Panc1 (cell line): Measurements from ENCODE around the gene ONECUT3. TPM values are rescaled to one million over a fixed set of nuclear protein-coding genes. Genes with fewer than 3 reads are reported as not detected.
"Not testable (repeated sequence)": the region's sequence is repeated elsewhere in the genome, so short reads cannot be mapped to it uniquely, and the experiment has no call there.

Experiments
- ATAC-seq: fragments of 200-7000 bp; cut with Tn5 transposase; 2 replicates; pipeline ENCODE4 v1.9.1; 2020; ENCODE audit warnings: mild to moderate bottlenecking, moderate library complexity
- BruUV-seq: library from RNA; stranded (reverse); fragments of 400-500 nt; replicated peaks from 2 replicates; lab custom pipeline; 2021; lab: Mats Ljungman, UMichigan
- CTCF ChIA-PET: fragments of 300-600 bp; sonication (Branson Sonifier 250); formaldehyde crosslinking; loops from one replicate; lab custom pipeline; 2022; ENCODE audit warnings: antibody characterized with exemption; lab: Charles Lee
- POLR2A ChIA-PET: fragments of 300-600 bp; sonication (Branson Sonifier 250); formaldehyde crosslinking; loops from one replicate; lab custom pipeline; 2022; ENCODE audit warnings: antibody characterized with exemption; lab: Charles Lee
- DNase-seq: peaks from one replicate; pipeline ENCODE4 v3.0.0-alpha.2; 2010; ENCODE audit warnings: low read depth, low spot score
- H3K27ac ChIP-seq: 2 replicates; pipeline ENCODE4 v1.5.1; 2011; ENCODE audit warnings: mild to moderate bottlenecking, low read length, inconsistent platforms
- H3K27me3 ChIP-seq: fragments of 200-500 bp; sonication (Bioruptor generic); 2 replicates; pipeline ENCODE4 v1.6.0; 2014; ENCODE audit warnings: low read length, inconsistent platforms; ENCODE audit not compliant: control insufficient read depth, insufficient read depth
- H3K36me3 ChIP-seq: fragments of 200-500 bp; sonication (Bioruptor generic); 2 replicates; pipeline ENCODE4 v1.5.1; 2014; ENCODE audit warnings: inconsistent platforms, mild to moderate bottlenecking, low read length, moderate library complexity; ENCODE audit not compliant: control insufficient read depth, insufficient read depth
- H3K4me1 ChIP-seq: 2 replicates; pipeline ENCODE4 v1.5.1; 2011; ENCODE audit warnings: inconsistent platforms, mild to moderate bottlenecking, low read length, moderate library complexity; ENCODE audit not compliant: control insufficient read depth, insufficient read depth
- H3K4me3 ChIP-seq, 2 experiments: 2 replicates each; pipeline ENCODE4 v1.5.1; 2011 to 2012; ENCODE audit warnings: low read depth in 2 of 2, low read length in 2 of 2, mild to moderate bottlenecking in 2 of 2, inconsistent platforms in 1 of 2, moderate library complexity in 1 of 2
- H3K9me3 ChIP-seq: fragments of 200-500 bp; sonication (Bioruptor generic); 2 replicates; pipeline ENCODE4 v1.5.1; 2014; ENCODE audit warnings: low read depth, mild to moderate bottlenecking, inconsistent platforms, low read length, moderate library complexity; ENCODE audit not compliant: control insufficient read depth, insufficient read depth
- POLR2AphosphoS5 ChIP-seq: IDR thresholded peaks from 2 replicates; pipeline ENCODE4 v1.6.1; 2012; ENCODE audit warnings: mild to moderate bottlenecking, low read depth, low read length, moderate library complexity
- SIN3A ChIP-seq: IDR thresholded peaks from 2 replicates; pipeline ENCODE4 v1.6.1; 2012; ENCODE audit warnings: low read depth, mild to moderate bottlenecking, low read length, moderate library complexity, borderline replicate concordance; ENCODE audit not compliant: insufficient read depth
- TCF7L2 ChIP-seq: IDR thresholded peaks from 2 replicates; pipeline ENCODE4 v1.6.1; 2011; ENCODE audit warnings: mild to moderate bottlenecking, low read depth, low read length, inconsistent platforms
- in situ Hi-C: cut with HindIII; loops from 2 replicates; pipeline ENCODE4 v1.10.0; 2016; ENCODE audit warnings: low sequenced_read_pairs, low pct_unique_long_range_greater_than_20kb
- intact Hi-C: fragments of 100-400 bp; cut with micrococcal nuclease; formaldehyde crosslinking; loops from one replicate; pipeline ENCODE4 v1.10.0; 2022; ENCODE audit not compliant: unreplicated experiment
- total RNA-seq: library from RNA; stranded (reverse); gene quantifications from one replicate; pipeline ENCODE4 v1.2.1, GENCODE V29; 2021; ENCODE audit not compliant: unreplicated experiment
- TF ChIP-seq, protein P1 (sequence below): fragments of 450-650 bp; IDR thresholded peaks from 2 replicates; pipeline ENCODE4 v1.5.1; 2017; ENCODE audit warnings: mild to moderate bottlenecking
- TF ChIP-seq, protein P2 (sequence below), 2 experiments: IDR thresholded peaks; 2 replicates each; pipeline ENCODE4 v1.6.1; 2011 to 2012; ENCODE audit warnings: low read depth in 2 of 2, control low read depth in 1 of 2, low read length in 1 of 2, mild to moderate bottlenecking in 1 of 2, moderate library complexity in 1 of 2; ENCODE audit not compliant: insufficient read depth in 1 of 2

Gene ONECUT3
- total RNA-seq, 1 experiment from 2014 or later = 16.5 TPM

DNA sequence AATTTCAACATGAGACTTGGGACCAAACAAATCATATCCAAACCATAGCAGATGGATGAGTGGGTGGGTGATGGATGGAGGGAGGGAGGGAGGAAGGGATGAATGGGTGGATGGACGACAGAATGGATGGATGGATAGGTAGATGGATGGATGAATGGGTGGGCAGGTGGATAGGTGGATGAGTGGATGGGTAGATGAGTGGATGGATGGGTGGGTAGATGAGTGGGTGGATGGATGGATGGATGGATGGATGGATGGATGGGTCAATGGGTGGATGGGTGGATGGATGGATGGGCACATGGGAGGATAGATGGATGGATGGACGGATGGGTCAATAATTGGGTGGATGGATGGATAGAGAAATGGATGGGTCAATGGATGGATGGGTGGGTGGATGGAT is 47.9 kb upstream of the ONECUT3 start:
- H3K9me3 ChIP-seq = no peaks in the 10 kb centered on the region
- no peaks in the 10 kb centered on the region for H3K4me1 ChIP-seq
- no peaks in the 10 kb centered on the region; the same call in 1 of the 2 replicates for H3K27me3 ChIP-seq
- ChIA-PET CTCF (no interaction called here), POLR2A (no interaction called here)
- ATAC-seq = no peak
- no peak overlapping the region for H3K27ac ChIP-seq
- BruUV-seq = no TSS peak
- in situ Hi-C loops = no loop called here
- TF ChIP-seq SIN3A (no peak), TCF7L2 (no peak), POLR2AphosphoS5 (no peak)
- TF ChIP-seq, protein P1, sequence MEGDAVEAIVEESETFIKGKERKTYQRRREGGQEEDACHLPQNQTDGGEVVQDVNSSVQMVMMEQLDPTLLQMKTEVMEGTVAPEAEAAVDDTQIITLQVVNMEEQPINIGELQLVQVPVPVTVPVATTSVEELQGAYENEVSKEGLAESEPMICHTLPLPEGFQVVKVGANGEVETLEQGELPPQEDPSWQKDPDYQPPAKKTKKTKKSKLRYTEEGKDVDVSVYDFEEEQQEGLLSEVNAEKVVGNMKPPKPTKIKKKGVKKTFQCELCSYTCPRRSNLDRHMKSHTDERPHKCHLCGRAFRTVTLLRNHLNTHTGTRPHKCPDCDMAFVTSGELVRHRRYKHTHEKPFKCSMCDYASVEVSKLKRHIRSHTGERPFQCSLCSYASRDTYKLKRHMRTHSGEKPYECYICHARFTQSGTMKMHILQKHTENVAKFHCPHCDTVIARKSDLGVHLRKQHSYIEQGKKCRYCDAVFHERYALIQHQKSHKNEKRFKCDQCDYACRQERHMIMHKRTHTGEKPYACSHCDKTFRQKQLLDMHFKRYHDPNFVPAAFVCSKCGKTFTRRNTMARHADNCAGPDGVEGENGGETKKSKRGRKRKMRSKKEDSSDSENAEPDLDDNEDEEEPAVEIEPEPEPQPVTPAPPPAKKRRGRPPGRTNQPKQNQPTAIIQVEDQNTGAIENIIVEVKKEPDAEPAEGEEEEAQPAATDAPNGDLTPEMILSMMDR = no peak
- TF ChIP-seq, protein P2, sequence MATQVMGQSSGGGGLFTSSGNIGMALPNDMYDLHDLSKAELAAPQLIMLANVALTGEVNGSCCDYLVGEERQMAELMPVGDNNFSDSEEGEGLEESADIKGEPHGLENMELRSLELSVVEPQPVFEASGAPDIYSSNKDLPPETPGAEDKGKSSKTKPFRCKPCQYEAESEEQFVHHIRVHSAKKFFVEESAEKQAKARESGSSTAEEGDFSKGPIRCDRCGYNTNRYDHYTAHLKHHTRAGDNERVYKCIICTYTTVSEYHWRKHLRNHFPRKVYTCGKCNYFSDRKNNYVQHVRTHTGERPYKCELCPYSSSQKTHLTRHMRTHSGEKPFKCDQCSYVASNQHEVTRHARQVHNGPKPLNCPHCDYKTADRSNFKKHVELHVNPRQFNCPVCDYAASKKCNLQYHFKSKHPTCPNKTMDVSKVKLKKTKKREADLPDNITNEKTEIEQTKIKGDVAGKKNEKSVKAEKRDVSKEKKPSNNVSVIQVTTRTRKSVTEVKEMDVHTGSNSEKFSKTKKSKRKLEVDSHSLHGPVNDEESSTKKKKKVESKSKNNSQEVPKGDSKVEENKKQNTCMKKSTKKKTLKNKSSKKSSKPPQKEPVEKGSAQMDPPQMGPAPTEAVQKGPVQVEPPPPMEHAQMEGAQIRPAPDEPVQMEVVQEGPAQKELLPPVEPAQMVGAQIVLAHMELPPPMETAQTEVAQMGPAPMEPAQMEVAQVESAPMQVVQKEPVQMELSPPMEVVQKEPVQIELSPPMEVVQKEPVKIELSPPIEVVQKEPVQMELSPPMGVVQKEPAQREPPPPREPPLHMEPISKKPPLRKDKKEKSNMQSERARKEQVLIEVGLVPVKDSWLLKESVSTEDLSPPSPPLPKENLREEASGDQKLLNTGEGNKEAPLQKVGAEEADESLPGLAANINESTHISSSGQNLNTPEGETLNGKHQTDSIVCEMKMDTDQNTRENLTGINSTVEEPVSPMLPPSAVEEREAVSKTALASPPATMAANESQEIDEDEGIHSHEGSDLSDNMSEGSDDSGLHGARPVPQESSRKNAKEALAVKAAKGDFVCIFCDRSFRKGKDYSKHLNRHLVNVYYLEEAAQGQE (IDR thresholded peaks at IDR 0.05; ENCODE audit: insufficient read depth in 1 of 2, low read depth in 2 of 2, low read length in 1 of 2) = no peak
- intact Hi-C loops = no loop called here
- H3K4me3 ChIP-seq = no peak overlapping the region
- no peak for DNase-seq
- H3K36me3 ChIP-seq = no peaks in the 10 kb centered on the region

DNA sequence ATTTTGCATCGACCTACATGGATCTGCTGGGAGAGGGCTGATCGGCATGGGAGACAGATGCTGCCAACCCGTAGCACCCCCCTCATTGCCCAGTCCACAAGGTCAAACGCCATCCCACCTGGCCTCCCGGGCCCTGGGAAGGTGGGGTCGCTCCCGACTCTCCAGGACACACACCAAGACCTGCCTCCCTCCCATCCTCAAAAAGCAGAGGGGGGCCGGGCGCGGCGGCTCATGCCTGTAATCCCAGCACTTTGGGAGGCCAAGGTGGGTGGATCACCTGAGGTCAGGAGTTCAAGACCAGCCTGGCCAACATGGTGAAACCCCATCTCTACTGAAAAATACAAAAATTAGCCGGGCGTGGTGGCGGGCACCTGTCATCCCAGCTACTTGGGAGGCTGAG is 46.7 kb upstream of the ONECUT3 start:
- H3K27ac ChIP-seq, H3K4me1 ChIP-seq, in situ Hi-C loops, POLR2A ChIA-PET, H3K36me3 ChIP-seq, ATAC-seq, CTCF ChIA-PET, H3K27me3 ChIP-seq, intact Hi-C loops, H3K4me3 ChIP-seq, H3K9me3 ChIP-seq, DNase-seq, BruUV-seq: not testable (repeated sequence)

DNA sequence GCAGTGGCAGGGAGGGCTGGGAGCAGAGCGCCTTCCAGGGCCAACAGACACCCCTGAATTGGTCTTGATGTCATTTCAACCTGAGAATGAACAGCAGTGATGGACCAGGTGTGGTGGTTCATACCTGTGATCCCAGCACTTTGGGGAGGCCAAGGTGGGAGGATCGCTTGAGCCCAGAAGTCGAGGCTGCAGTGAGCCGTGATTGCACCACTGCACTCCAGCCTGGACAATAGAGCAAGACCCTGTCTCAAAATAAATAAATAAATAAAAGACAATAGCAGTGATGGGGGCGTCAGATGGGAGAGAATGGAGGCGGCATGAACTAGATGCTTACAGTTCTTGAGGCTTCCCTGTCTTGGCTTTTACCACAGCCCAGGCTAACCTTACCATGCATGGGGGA is 46.1 kb upstream of the ONECUT3 start:
- no peak overlapping the region for H3K27ac ChIP-seq
- H3K27me3 ChIP-seq = no peaks in the 10 kb centered on the region
- BruUV-seq = no TSS peak
- no peaks in the 10 kb centered on the region for H3K4me1 ChIP-seq
- in situ Hi-C loops = no loop called here
- POLR2A ChIA-PET = no interaction called here
- CTCF ChIA-PET = no interaction called here
- no peak for DNase-seq
- intact Hi-C loops = no loop called here
- TF ChIP-seq SIN3A (no peak), TCF7L2 (no peak), POLR2AphosphoS5 (no peak)
- TF ChIP-seq, protein P2 (IDR thresholded peaks at IDR 0.05; ENCODE audit: insufficient read depth in 1 of 2, low read depth in 2 of 2, low read length in 1 of 2) = no peak
- TF ChIP-seq, protein P1 = no peak
- no peaks in the 10 kb centered on the region for H3K36me3 ChIP-seq
- no peak for ATAC-seq
- no peaks in the 10 kb centered on the region for H3K9me3 ChIP-seq
- H3K4me3 ChIP-seq = no peak overlapping the region
